Liver (tissue), 3 donors: ENCODE measurements around the gene TACC2.

Experiments used
- CTCF ChIP-seq: fragments of 150-350 bp; IDR thresholded peaks from 2 replicates; pipeline ENCODE4 v1.5.1; 2017; ENCODE audit warnings: improper control_type of control experiment, low read depth, low read length; ENCODE audit not compliant: missing input control
- SP1 ChIP-seq: IDR thresholded peaks from 2 replicates; pipeline ENCODE4 v1.6.1; 2018; ENCODE audit warnings: antibody characterized with exemption, mild to moderate bottlenecking
- donor health status: healthy.
- donor health status: healthy.

- TF ChIP-seq CTCF (no peak), SP1 (no peak)
These were observed 151.5 kb downstream of the TACC2 start for GRCh38 chr10:122140461-122140902.
